Endothelial cell of umbilical vein (primary cell): Measurements from ENCODE around the gene ST6GALNAC3. TPM values are rescaled to one million over a fixed set of nuclear protein-coding genes. Genes with fewer than 3 reads are reported as not detected.

Source experiments
- BruUV-seq: library from RNA; stranded (reverse); fragments of 400-500 nt; replicated peaks from 2 replicates; lab custom pipeline; 2021; lab: Mats Ljungman, UMichigan
- CTCF ChIA-PET: fragments of 300-600, 350-600 bp; sonication (Branson Sonifier 250); formaldehyde crosslinking; loops from one replicate; lab custom pipeline; 2021; ENCODE audit warnings: antibody characterized with exemption, inconsistent platforms; lab: Charles Lee
- POLR2A ChIA-PET: fragments of 300-600, 350-600 bp; sonication (Branson Sonifier 250); formaldehyde crosslinking; loops from one replicate; lab custom pipeline; 2021; ENCODE audit warnings: antibody characterized with exemption, inconsistent platforms; lab: Charles Lee
- DNase-seq: peaks from one replicate; pipeline ENCODE4 v3.0.0-alpha.2; 2011; ENCODE audit warnings: low read depth, low spot score
- FAIRE-seq: peaks from 2 replicates; lab custom pipeline; 2011; peaks lifted over from hg19 to GRCh38; lab: Jason Lieb, UNC
- H2AFZ ChIP-seq: 2 replicates; pipeline ENCODE4 v1.6.0; 2012; ENCODE audit warnings: low read depth, low read length, control low read depth, inconsistent platforms
- H3K27ac ChIP-seq: 2 replicates; pipeline ENCODE4 v1.5.1; 2011; ENCODE audit warnings: low read depth, mild to moderate bottlenecking, control low read depth, low read length, moderate library complexity; ENCODE audit not compliant: insufficient read depth
- H3K27me3 ChIP-seq, 2 experiments: 2 replicates each; pipeline versions ENCODE4 v1.6.0 to v1.6.1; 2011; ENCODE audit warnings: low read length in 2 of 2, mixed read lengths in 1 of 2; ENCODE audit not compliant: control insufficient read depth in 2 of 2, insufficient read depth in 2 of 2
- H3K36me3 ChIP-seq, 2 experiments: 2 replicates in 1 of 2; 3 replicates in 1 of 2; pipeline ENCODE4 v1.5.1; 2011; ENCODE audit warnings: low read length in 2 of 2, mild to moderate bottlenecking in 1 of 2, moderate library complexity in 1 of 2; ENCODE audit not compliant: control insufficient read depth in 2 of 2, insufficient read depth in 2 of 2; ENCODE audit errors: extremely low read depth in 1 of 2
- H3K4me1 ChIP-seq: 3 replicates; pipeline ENCODE4 v1.5.1; 2011; ENCODE audit warnings: mild to moderate bottlenecking, low read length; ENCODE audit not compliant: control insufficient read depth, insufficient read depth; ENCODE audit errors: extremely low read depth
- H3K4me2 ChIP-seq: 2 replicates; pipeline ENCODE4 v1.6.1; 2011; ENCODE audit warnings: low read length, control low read depth, mixed read lengths; ENCODE audit not compliant: insufficient read depth
- H3K4me3 ChIP-seq, 3 experiments: fragments of 200-600 bp in 1 of 3; sonication (generic), shearing (Covaris generic) in 1 of 3; replicated peaks in 1 of 3; 2 replicates each; pipeline ENCODE4 v1.5.1; 2011 to 2016; ENCODE audit warnings: control low read depth in 3 of 3, low read length in 3 of 3, mild to moderate bottlenecking in 2 of 3, inconsistent platforms in 1 of 3, low read depth in 1 of 3, moderate library complexity in 1 of 3; ENCODE audit not compliant: insufficient read depth in 1 of 3
- H3K79me2 ChIP-seq: 2 replicates; pipeline ENCODE4 v1.6.0; 2012; ENCODE audit warnings: low read length, inconsistent platforms; ENCODE audit not compliant: control insufficient read depth, insufficient read depth
- H3K9ac ChIP-seq: replicated peaks from 2 replicates; pipeline ENCODE3; 2011; ENCODE audit warnings: low read length, control low read depth; ENCODE audit not compliant: insufficient read depth; ENCODE audit errors: extremely low read depth
- H3K9me1 ChIP-seq: replicated peaks from 3 replicates; pipeline ENCODE4 v1.6.0; 2011; ENCODE audit warnings: mild to moderate bottlenecking, low read length; ENCODE audit not compliant: control insufficient read depth, insufficient read depth; ENCODE audit errors: extremely low read depth
- H3K9me3 ChIP-seq: replicated peaks from 2 replicates; pipeline ENCODE4 v1.5.1; 2012; ENCODE audit warnings: low read length, inconsistent platforms; ENCODE audit not compliant: control insufficient read depth, insufficient read depth
- H4K20me1 ChIP-seq: replicated peaks from 2 replicates; pipeline ENCODE3; 2011; ENCODE audit warnings: mild to moderate bottlenecking, low read length; ENCODE audit not compliant: control insufficient read depth, insufficient read depth; ENCODE audit errors: extremely low read depth
- EZH2 ChIP-seq: IDR thresholded peaks from 2 replicates; pipeline ENCODE4 v1.6.1; 2012; ENCODE audit warnings: borderline replicate concordance, low read depth, mild to moderate bottlenecking, moderate library complexity, low read length, inconsistent platforms; ENCODE audit not compliant: severe bottlenecking
- FOS ChIP-seq: IDR thresholded peaks from 2 replicates; pipeline ENCODE4 v1.6.1; 2011; ENCODE audit warnings: mild to moderate bottlenecking, low read length, moderate library complexity, borderline replicate concordance; ENCODE audit not compliant: insufficient read depth
- GATA2 ChIP-seq: IDR thresholded peaks from 2 replicates; pipeline ENCODE4 v1.7.0; 2011; ENCODE audit warnings: low read depth, mild to moderate bottlenecking, moderate library complexity, mixed read lengths, low read length; ENCODE audit not compliant: insufficient read length, insufficient read depth
- JUN ChIP-seq: IDR thresholded peaks from 2 replicates; pipeline ENCODE4 v1.6.1; 2011; ENCODE audit warnings: borderline replicate concordance, low read depth; ENCODE audit not compliant: insufficient read length, insufficient read depth
- MAX ChIP-seq: IDR thresholded peaks from 2 replicates; pipeline ENCODE4 v1.6.1; 2011; ENCODE audit not compliant: insufficient read depth, insufficient read length
- MYC ChIP-seq: IDR thresholded peaks from one replicate; pipeline ENCODE4 v1.6.1; 2011; ENCODE audit warnings: mild to moderate bottlenecking, low read depth, low read length
- POLR2AphosphoS5 ChIP-seq: IDR thresholded peaks from 2 replicates; pipeline ENCODE4 v1.6.1; 2012; ENCODE audit warnings: low read depth, mild to moderate bottlenecking, control low read depth, low read length, moderate library complexity; ENCODE audit not compliant: insufficient read depth
- dilution Hi-C: fragments of 300-500 bp; cut with MboI; formaldehyde crosslinking; loops from one replicate; pipeline ENCODE4 v1.15.0; 2019; ENCODE audit warnings: low sequenced_read_pairs; ENCODE audit not compliant: extremely low pct_ligation_motif_present
- intact Hi-C: fragments of 100-400 bp; cut with micrococcal nuclease; formaldehyde crosslinking; loops from one replicate; pipeline ENCODE4 v1.10.0; 2022
- polyA plus RNA-seq, 4 experiments: library from polyadenylated mRNA; depleted of rRNA in 3 of 4; stranded (reverse) in 3 of 4; unstranded in 1 of 4; fragments of >200 nt; gene quantifications; 2 replicates each; pipeline versions ENCODE4 v1.2.1 to v1.2.3, GENCODE V29; 2011 to 2012; ENCODE audit warnings: missing spikeins in 1 of 4
- total RNA-seq: library from RNA; stranded (reverse); gene quantifications from 2 replicates; pipeline ENCODE4 v1.2.3, GENCODE V29; 2021
- TF ChIP-seq, protein P1 (sequence below), 2 donors: IDR thresholded peaks; 1 replicate in 1 of 2; 2 replicates in 1 of 2; pipeline ENCODE4 v1.5.1; 2011; ENCODE audit warnings: low read length in 2 of 2, mild to moderate bottlenecking in 2 of 2, moderate library complexity in 2 of 2, control low read depth in 1 of 2, inconsistent platforms in 1 of 2, low read depth in 1 of 2; ENCODE audit not compliant: insufficient read depth in 1 of 2; ENCODE audit errors: extremely low read depth in 1 of 2

Gene ST6GALNAC3
- total and polyA plus RNA-seq, 2 donors (not counting 3 experiments of a cell fraction or from before 2014, with no cell fraction given), result 7.6 to 48.3 TPM

- CTCF ChIA-PET, result no interaction called here
- H2AFZ ChIP-seq, result no peak overlapping the region
- TF ChIP-seq JUN (no peak), FOS (no peak), MAX (no peak), MYC (no peak), EZH2 (no peak), POLR2AphosphoS5 (no peak), GATA2 (no peak)
- TF ChIP-seq, protein P1, sequence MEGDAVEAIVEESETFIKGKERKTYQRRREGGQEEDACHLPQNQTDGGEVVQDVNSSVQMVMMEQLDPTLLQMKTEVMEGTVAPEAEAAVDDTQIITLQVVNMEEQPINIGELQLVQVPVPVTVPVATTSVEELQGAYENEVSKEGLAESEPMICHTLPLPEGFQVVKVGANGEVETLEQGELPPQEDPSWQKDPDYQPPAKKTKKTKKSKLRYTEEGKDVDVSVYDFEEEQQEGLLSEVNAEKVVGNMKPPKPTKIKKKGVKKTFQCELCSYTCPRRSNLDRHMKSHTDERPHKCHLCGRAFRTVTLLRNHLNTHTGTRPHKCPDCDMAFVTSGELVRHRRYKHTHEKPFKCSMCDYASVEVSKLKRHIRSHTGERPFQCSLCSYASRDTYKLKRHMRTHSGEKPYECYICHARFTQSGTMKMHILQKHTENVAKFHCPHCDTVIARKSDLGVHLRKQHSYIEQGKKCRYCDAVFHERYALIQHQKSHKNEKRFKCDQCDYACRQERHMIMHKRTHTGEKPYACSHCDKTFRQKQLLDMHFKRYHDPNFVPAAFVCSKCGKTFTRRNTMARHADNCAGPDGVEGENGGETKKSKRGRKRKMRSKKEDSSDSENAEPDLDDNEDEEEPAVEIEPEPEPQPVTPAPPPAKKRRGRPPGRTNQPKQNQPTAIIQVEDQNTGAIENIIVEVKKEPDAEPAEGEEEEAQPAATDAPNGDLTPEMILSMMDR (IDR thresholded peaks at IDR 0.05; ENCODE audit: extremely low read depth in 1 of 2, insufficient read depth in 1 of 2, low read depth in 1 of 2, low read length in 2 of 2), result no peak
- no peaks in the 10 kb centered on the region for H3K9me1 ChIP-seq
- intact Hi-C loops, result no loop called here
- DNase-seq, result no peak
- no peaks in the 10 kb centered on the region for H3K4me1 ChIP-seq
- H3K9ac ChIP-seq, result no peak overlapping the region
- BruUV-seq, result no TSS peak
- no peak overlapping the region for H3K27ac ChIP-seq
- FAIRE-seq, result no peak
- H3K4me3 ChIP-seq, result no peak overlapping the region
- dilution Hi-C loops, result no loop called here
- no peaks in the 10 kb centered on the region for H3K79me2 ChIP-seq
- no peaks in the 10 kb centered on the region for H4K20me1 ChIP-seq
- POLR2A ChIA-PET, result no interaction called here
- H3K27me3 ChIP-seq, result no peaks in the 10 kb centered on the region
- no peaks in the 10 kb centered on the region for H3K9me3 ChIP-seq
- no peaks in the 10 kb centered on the region for H3K36me3 ChIP-seq
- H3K4me2 ChIP-seq, result no peak overlapping the region
Observed at GRCh38 chr1:76627901-76628300, 553.4 kb downstream of the ST6GALNAC3 start.
